Measurements from ENCODE around the gene RECQL5. TPM values are rescaled to one million over a fixed set of nuclear protein-coding genes. Genes with fewer than 3 reads are reported as not detected.

Gene RECQL5
- total RNA-seq, 4 donors from 2014 or later: 25.1 to 129 (median 80.3) TPM

- Histone ChIP-seq H3K36me3 (no peaks in the 10 kb centered on the region), H3K4me3 (no peak overlapping the region), H3K27ac (no peak overlapping the region), H3K4me1 (no peaks in the 10 kb centered on the region), H3K27me3 (no peaks in the 10 kb centered on the region), H3K9me3 (no peaks in the 10 kb centered on the region)
- no peak for DNase-seq
- 90% methylated on average over 17 of the region's 17 CpGs; no CpG with 5 or more reads in 1 of the 2 donors for WGBS, 2 donors (ENCODE audit: low coverage in 1 of 2)
- intact Hi-C loops (cut with DNase I; ENCODE audit: low total_unique reads): no loop called here
- no peak for TF ChIP-seq POLR2A (IDR thresholded peaks at IDR 0.05)
- no peak for TF ChIP-seq POLR2AphosphoS5 (IDR thresholded peaks at IDR 0.05)
- no peak for TF ChIP-seq CTCF (IDR thresholded peaks at IDR 0.05)
- TF ChIP-seq EP300 (IDR thresholded peaks at IDR 0.05; ENCODE audit: low read depth): no peak
- in situ Hi-C loops (cut with MboI; ENCODE audit: low pct_ligation_motif_present in 1 of 4, low pct_unique_long_range_greater_than_20kb in 1 of 4, low sequenced_read_pairs in 3 of 4): loop anchor here in 1 of 4 donors (10.0 kb wide), 1 partner anchor 172 kb away; no protein-coding TSS in a partner anchor
Observed at GRCh38 chr17:75596320-75597087, 70.5 kb downstream of the RECQL5 start.

- in situ Hi-C loops (cut with MboI; ENCODE audit: low pct_ligation_motif_present in 1 of 4, low pct_unique_long_range_greater_than_20kb in 1 of 4, low sequenced_read_pairs in 3 of 4): loop anchor here in 1 of 4 donors (10.0 kb wide), 1 partner anchor 171 kb away; no protein-coding TSS in a partner anchor
- H3K27ac ChIP-seq: no peak overlapping the region
- intact Hi-C loops (cut with DNase I; ENCODE audit: low total_unique reads): no loop called here
- no peaks in the 10 kb centered on the region for H3K9me3 ChIP-seq
- H3K36me3 ChIP-seq: no peaks in the 10 kb centered on the region
- H3K4me1 ChIP-seq: no peaks in the 10 kb centered on the region
- no peak overlapping the region for H3K4me3 ChIP-seq
- TF ChIP-seq POLR2A (IDR thresholded peaks at IDR 0.05) (no peak), POLR2AphosphoS5 (IDR thresholded peaks at IDR 0.05) (no peak), EP300 (IDR thresholded peaks at IDR 0.05; ENCODE audit: low read depth) (no peak), CTCF (IDR thresholded peaks at IDR 0.05) (no peak)
- no peak for DNase-seq
- no peaks in the 10 kb centered on the region for H3K27me3 ChIP-seq
- WGBS, 2 donors (ENCODE audit: low coverage in 1 of 2): 92% methylated on average over 6 of the region's 6 CpGs; no CpG with 5 or more reads in 1 of the 2 donors
Observed at GRCh38 chr17:75595920-75596313, 71.0 kb downstream of the RECQL5 start.

- in situ Hi-C loops (cut with MboI; ENCODE audit: low pct_ligation_motif_present in 1 of 4, low pct_unique_long_range_greater_than_20kb in 1 of 4, low sequenced_read_pairs in 3 of 4): loop anchor here in 1 of 4 donors (10.0 kb wide), 1 partner anchor 171 kb away; no protein-coding TSS in a partner anchor
- WGBS, 2 donors (ENCODE audit: low coverage in 1 of 2): 83% methylated on average over 13 of the region's 13 CpGs; no CpG with 5 or more reads in 1 of the 2 donors
Observed at GRCh38 chr17:75595284-75595919, 71.6 kb downstream of the RECQL5 start.

More at GRCh38 chr17:75595284-75595919, 71.6 kb downstream of the RECQL5 start:
- no peak overlapping the region for H3K27ac ChIP-seq
- TF ChIP-seq POLR2A (IDR thresholded peaks at IDR 0.05) (no peak), EP300 (IDR thresholded peaks at IDR 0.05; ENCODE audit: low read depth) (no peak), CTCF (IDR thresholded peaks at IDR 0.05) (no peak), POLR2AphosphoS5 (IDR thresholded peaks at IDR 0.05) (no peak)
- DNase-seq: no peak
- no peaks in the 10 kb centered on the region for H3K9me3 ChIP-seq
- no peaks in the 10 kb centered on the region for H3K4me1 ChIP-seq
- H3K36me3 ChIP-seq: no peaks in the 10 kb centered on the region
- H3K4me3 ChIP-seq: no peak overlapping the region
- H3K27me3 ChIP-seq: no peaks in the 10 kb centered on the region
- intact Hi-C loops (cut with DNase I; ENCODE audit: low total_unique reads): no loop called here
